Mucosa of rectum (tissue), 2 donors: ENCODE measurements around the gene TREH.

Source experiments
- H3K27ac ChIP-seq, 2 donors: one replicate each; pipeline ENCODE4 v1.7.0; 2013; ENCODE audit warnings: inconsistent platforms in 2 of 2, low read depth in 2 of 2, low read length in 2 of 2
- H3K27me3 ChIP-seq, 2 donors: one replicate each; pipeline ENCODE4 v1.7.0; 2013; ENCODE audit warnings: low read length in 2 of 2; ENCODE audit not compliant: control insufficient read depth in 2 of 2, insufficient read depth in 2 of 2
- H3K36me3 ChIP-seq, 2 donors: one replicate each; pipeline ENCODE4 v1.7.0; 2013; ENCODE audit warnings: low read length in 2 of 2; ENCODE audit not compliant: control insufficient read depth in 2 of 2, insufficient read depth in 2 of 2
- H3K4me1 ChIP-seq, 2 donors: one replicate each; pipeline ENCODE4 v1.7.0; 2013; ENCODE audit warnings: low read length in 2 of 2, mild to moderate bottlenecking in 1 of 2; ENCODE audit not compliant: control insufficient read depth in 2 of 2, insufficient read depth in 2 of 2
- H3K4me3 ChIP-seq, 2 donors: one replicate each; pipeline ENCODE4 v1.7.0; 2013; ENCODE audit warnings: low read length in 2 of 2
- H3K9ac ChIP-seq, 2 donors: one replicate each; pipeline ENCODE4 v1.7.0; 2013; ENCODE audit warnings: low read length in 2 of 2, low read depth in 1 of 2, mild to moderate bottlenecking in 1 of 2
- H3K9me3 ChIP-seq, 2 donors: one replicate each; pipeline ENCODE4 v1.7.0; 2013; ENCODE audit warnings: low read length in 2 of 2; ENCODE audit not compliant: control insufficient read depth in 2 of 2
- donor health status: healthy.
- donor health status: Normal muscosa, but diverticular disease.

Gene TREH

GRCh38 chr11:118632577-118633318 is 46.7 kb downstream of the TREH start:
- Histone ChIP-seq H3K27ac (no peak overlapping the region), H3K27me3 (no peaks in the 10 kb centered on the region), H3K4me3 (peak overlapping the region in 1 of 2 donors; percentile 1), H3K36me3 (peaks cover 23 to 28% of the 10 kb centered on the region in 2 donors), H3K4me1 (peaks cover 42 to 67% of the 10 kb centered on the region in 2 donors), H3K9ac (peak overlapping the region in 1 of 2 donors; percentile 29), H3K9me3 (no peaks in the 10 kb centered on the region)

GRCh38 chr11:118631142-118631909 is 48.1 kb downstream of the TREH start:
- Histone ChIP-seq H3K9ac (peak overlapping the region; percentile 24 to 62), H3K4me3 (peak overlapping the region; percentile 65 to 89)

GRCh38 chr11:118629761-118630661 is 49.4 kb downstream of the TREH start:
- Histone ChIP-seq H3K9ac (peak overlapping the region; percentile 61 to 62), H3K4me1 (peaks cover 37 to 60% of the 10 kb centered on the region in 2 donors), H3K9me3 (no peaks in the 10 kb centered on the region), H3K27me3 (no peaks in the 10 kb centered on the region), H3K36me3 (peaks cover 14 to 22% of the 10 kb centered on the region in 2 donors), H3K27ac (peak overlapping the region; percentile 80 to 90), H3K4me3 (peak overlapping the region; percentile 65 to 89)

More at GRCh38 chr11:118631142-118631909, 48.1 kb downstream of the TREH start:
- Histone ChIP-seq H3K27me3 (no peaks in the 10 kb centered on the region), H3K9me3 (no peaks in the 10 kb centered on the region), H3K27ac (peak overlapping the region; percentile 80 to 90), H3K4me1 (peaks cover 42 to 67% of the 10 kb centered on the region in 2 donors), H3K36me3 (peaks cover 19 to 22% of the 10 kb centered on the region in 2 donors)

- H3K4me1 ChIP-seq = peaks cover 31 to 52% of the 10 kb centered on the region in 2 donors
Observed at GRCh38 chr11:118628861-118629549, 50.4 kb downstream of the TREH start.

GRCh38 chr11:118628432-118628831 is 51.0 kb downstream of the TREH start:
- H3K9me3 ChIP-seq = no peaks in the 10 kb centered on the region
- no peak overlapping the region for H3K27ac ChIP-seq
- H3K9ac ChIP-seq = no peak overlapping the region
- H3K4me3 ChIP-seq = no peak overlapping the region
- H3K4me1 ChIP-seq = peaks cover 31 to 47% of the 10 kb centered on the region in 2 donors
- H3K27me3 ChIP-seq = no peaks in the 10 kb centered on the region
- peaks cover 17 to 19% of the 10 kb centered on the region in 2 donors for H3K36me3 ChIP-seq

More at GRCh38 chr11:118628861-118629549, 50.4 kb downstream of the TREH start:
- H3K27ac ChIP-seq = no peak overlapping the region
- peaks cover 17 to 19% of the 10 kb centered on the region in 2 donors for H3K36me3 ChIP-seq
- no peak overlapping the region for H3K9ac ChIP-seq
- no peaks in the 10 kb centered on the region for H3K9me3 ChIP-seq
- no peaks in the 10 kb centered on the region for H3K27me3 ChIP-seq
- H3K4me3 ChIP-seq = no peak overlapping the region

GRCh38 chr11:118628031-118628430 is 51.4 kb downstream of the TREH start:
- no peak overlapping the region for H3K27ac ChIP-seq
- peaks cover 17 to 19% of the 10 kb centered on the region in 2 donors for H3K36me3 ChIP-seq

GRCh38 chr11:118627566-118627965 is 51.9 kb downstream of the TREH start:
- H3K27ac ChIP-seq = no peak overlapping the region
- H3K36me3 ChIP-seq = peaks cover 16 to 19% of the 10 kb centered on the region in 2 donors
- peaks cover 0 to 2% of the 10 kb centered on the region in 2 donors for H3K27me3 ChIP-seq
- H3K4me3 ChIP-seq = no peak overlapping the region
- peaks cover 27 to 39% of the 10 kb centered on the region in 2 donors for H3K4me1 ChIP-seq
- no peaks in the 10 kb centered on the region for H3K9me3 ChIP-seq
- H3K9ac ChIP-seq = no peak overlapping the region

More at GRCh38 chr11:118628031-118628430, 51.4 kb downstream of the TREH start:
- H3K4me3 ChIP-seq = no peak overlapping the region
- no peaks in the 10 kb centered on the region for H3K9me3 ChIP-seq
- no peak overlapping the region for H3K9ac ChIP-seq
- peaks cover 30 to 43% of the 10 kb centered on the region in 2 donors for H3K4me1 ChIP-seq
- H3K27me3 ChIP-seq = peaks cover 0 to 2% of the 10 kb centered on the region in 2 donors

- Histone ChIP-seq H3K27me3 (peaks cover 0 to 2% of the 10 kb centered on the region in 2 donors), H3K9me3 (no peaks in the 10 kb centered on the region), H3K4me3 (no peak overlapping the region), H3K9ac (no peak overlapping the region), H3K36me3 (peaks cover 12 to 13% of the 10 kb centered on the region in 2 donors), H3K4me1 (peaks cover 19 to 24% of the 10 kb centered on the region in 2 donors), H3K27ac (no peak overlapping the region)
Observed at GRCh38 chr11:118625976-118626375, 53.5 kb downstream of the TREH start.

GRCh38 chr11:118625036-118625690 is 54.3 kb downstream of the TREH start:
- Histone ChIP-seq H3K9me3 (no peaks in the 10 kb centered on the region), H3K4me1 (peaks cover 20 to 22% of the 10 kb centered on the region in 2 donors), H3K27me3 (peaks cover 0 to 2% of the 10 kb centered on the region in 2 donors), H3K36me3 (peaks cover 12 to 13% of the 10 kb centered on the region in 2 donors), H3K9ac (peak overlapping the region in 1 of 2 donors; percentile 24), H3K4me3 (no peak overlapping the region), H3K27ac (no peak overlapping the region)
